ENCODE results near the gene STARD4.

The STARD4 gene

DNA sequence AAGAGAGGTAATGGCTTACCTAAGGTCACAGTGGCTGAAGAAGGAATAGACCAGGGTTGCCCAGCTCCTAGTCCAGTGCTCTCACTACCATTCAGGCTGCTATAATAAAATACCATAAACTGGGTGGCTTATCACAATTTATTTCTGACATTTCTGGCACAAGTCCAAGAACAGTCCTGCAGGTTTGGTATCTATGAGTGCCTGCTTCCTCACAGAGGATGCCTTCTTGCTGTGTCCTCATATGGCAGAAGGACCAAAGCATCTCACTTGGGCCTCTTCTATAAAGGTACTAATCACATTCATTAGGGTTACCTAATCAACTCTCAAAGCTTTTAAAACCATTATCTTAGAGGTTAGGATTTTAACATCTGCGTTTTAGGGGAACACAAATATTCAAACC is 17.2 kb downstream of the STARD4 start:
- Histone ChIP-seq H3K27ac (peak overlapping the region; percentile 67), H3K4me3 (ENCODE audit: low read depth, low read length) (no peak overlapping the region), H3K27me3 (ENCODE audit: insufficient read depth, low read depth, severe bottlenecking) (no peaks in the 10 kb centered on the region), H3K36me3 (peaks cover 16% of the 10 kb centered on the region), H3K9me3 (ENCODE audit: severe bottlenecking) (no peaks in the 10 kb centered on the region)
- no peak for DNase-seq
- TF ChIP-seq, protein P1, sequence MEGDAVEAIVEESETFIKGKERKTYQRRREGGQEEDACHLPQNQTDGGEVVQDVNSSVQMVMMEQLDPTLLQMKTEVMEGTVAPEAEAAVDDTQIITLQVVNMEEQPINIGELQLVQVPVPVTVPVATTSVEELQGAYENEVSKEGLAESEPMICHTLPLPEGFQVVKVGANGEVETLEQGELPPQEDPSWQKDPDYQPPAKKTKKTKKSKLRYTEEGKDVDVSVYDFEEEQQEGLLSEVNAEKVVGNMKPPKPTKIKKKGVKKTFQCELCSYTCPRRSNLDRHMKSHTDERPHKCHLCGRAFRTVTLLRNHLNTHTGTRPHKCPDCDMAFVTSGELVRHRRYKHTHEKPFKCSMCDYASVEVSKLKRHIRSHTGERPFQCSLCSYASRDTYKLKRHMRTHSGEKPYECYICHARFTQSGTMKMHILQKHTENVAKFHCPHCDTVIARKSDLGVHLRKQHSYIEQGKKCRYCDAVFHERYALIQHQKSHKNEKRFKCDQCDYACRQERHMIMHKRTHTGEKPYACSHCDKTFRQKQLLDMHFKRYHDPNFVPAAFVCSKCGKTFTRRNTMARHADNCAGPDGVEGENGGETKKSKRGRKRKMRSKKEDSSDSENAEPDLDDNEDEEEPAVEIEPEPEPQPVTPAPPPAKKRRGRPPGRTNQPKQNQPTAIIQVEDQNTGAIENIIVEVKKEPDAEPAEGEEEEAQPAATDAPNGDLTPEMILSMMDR (IDR thresholded peaks at IDR 0.05; ENCODE audit: low read depth, low read length) = no peak

DNA sequence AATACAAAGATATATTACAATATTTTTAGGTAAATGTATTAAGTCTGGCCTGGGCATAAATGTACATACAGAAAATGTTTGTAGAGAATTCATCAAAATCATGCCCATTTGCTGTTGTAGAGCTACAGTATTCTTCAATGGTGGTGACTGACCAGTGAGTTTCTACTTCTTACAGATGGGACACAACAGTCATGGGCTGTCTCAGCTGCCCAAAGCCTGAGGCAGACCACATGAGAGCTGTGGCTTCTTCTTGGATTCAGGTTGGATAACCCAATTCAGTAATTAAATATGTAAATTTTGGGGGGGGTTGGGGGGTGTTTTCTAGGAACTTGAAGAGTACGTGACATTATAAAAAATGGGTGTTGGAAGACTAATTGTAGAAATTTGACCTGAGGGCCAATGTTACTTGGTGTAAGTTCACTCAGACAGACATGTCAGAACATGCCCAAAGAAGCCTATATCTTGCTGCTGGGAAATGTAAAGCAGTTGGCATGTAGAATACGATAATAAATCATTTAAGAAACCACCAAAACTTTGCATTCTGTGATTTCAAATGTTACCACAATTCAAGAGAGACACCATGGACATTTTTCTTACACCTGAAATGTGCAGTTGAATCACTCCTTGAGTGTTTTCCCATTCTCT is 17.9 kb downstream of the STARD4 start:
- TF ChIP-seq, protein P1 (IDR thresholded peaks at IDR 0.05; ENCODE audit: low read depth, low read length) = no peak
- H3K36me3 ChIP-seq = peaks cover 11% of the 10 kb centered on the region
- H3K4me3 ChIP-seq (ENCODE audit: low read depth, low read length) = no peak overlapping the region
- no peaks in the 10 kb centered on the region for H3K9me3 ChIP-seq (ENCODE audit: severe bottlenecking)
- DNase-seq = no peak
- H3K27me3 ChIP-seq (ENCODE audit: insufficient read depth, low read depth, severe bottlenecking) = no peaks in the 10 kb centered on the region
- peak overlapping the region; percentile 67 for H3K27ac ChIP-seq

DNA sequence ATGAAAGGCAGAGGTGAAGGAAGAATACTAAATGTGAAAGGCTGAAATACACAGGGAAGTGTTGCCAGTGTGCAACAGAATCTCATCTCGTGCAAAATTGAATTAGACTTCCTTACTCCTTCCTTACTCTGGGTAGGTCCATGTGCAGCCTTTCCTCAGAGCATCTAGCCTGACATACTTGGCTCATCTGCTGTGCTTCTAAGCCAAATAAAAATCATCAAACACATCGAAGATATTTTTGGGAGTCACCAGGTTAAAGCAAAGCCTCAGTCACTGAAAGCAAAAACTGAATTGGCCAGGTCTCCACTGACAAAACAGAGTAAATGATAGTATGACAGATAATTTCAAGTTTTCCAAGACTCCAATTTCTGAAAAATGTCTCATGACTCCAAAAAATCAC is 19.3 kb downstream of the STARD4 start:
- Histone ChIP-seq H3K36me3 (peaks cover 5% of the 10 kb centered on the region), H3K27ac (no peak overlapping the region), H3K4me3 (ENCODE audit: low read depth, low read length) (no peak overlapping the region), H3K27me3 (ENCODE audit: insufficient read depth, low read depth, severe bottlenecking) (no peaks in the 10 kb centered on the region), H3K9me3 (ENCODE audit: severe bottlenecking) (no peaks in the 10 kb centered on the region)
- no peak for DNase-seq
- TF ChIP-seq, protein P1 (IDR thresholded peaks at IDR 0.05; ENCODE audit: low read depth, low read length) = no peak

DNA sequence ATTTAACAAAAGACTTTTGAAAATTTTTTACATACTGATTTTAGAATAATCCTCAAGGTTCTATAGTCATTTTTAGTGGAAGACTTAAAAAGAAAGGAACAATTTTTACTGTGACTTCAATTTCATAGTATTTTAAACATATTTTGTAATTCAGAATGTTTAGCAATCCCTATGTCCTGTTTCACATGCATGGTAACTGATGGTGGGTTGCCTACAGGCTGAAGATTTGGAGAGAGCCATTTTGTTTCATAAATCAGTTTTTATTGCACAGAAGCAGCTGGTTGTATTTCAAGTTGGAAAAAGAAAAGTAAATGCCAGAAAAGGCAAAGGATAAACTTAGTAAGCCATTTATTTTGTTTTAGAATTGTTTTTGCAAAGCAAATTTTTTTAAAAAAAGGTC is 24.0 kb downstream of the STARD4 start:
- Histone ChIP-seq H3K27ac (no peak overlapping the region), H3K36me3 (no peaks in the 10 kb centered on the region), H3K9me3 (ENCODE audit: severe bottlenecking) (no peaks in the 10 kb centered on the region), H3K4me3 (ENCODE audit: low read depth, low read length) (no peak overlapping the region), H3K27me3 (ENCODE audit: insufficient read depth, low read depth, severe bottlenecking) (no peaks in the 10 kb centered on the region)
- no peak for DNase-seq
- TF ChIP-seq, protein P1 (IDR thresholded peaks at IDR 0.05; ENCODE audit: low read depth, low read length) = no peak

DNA sequence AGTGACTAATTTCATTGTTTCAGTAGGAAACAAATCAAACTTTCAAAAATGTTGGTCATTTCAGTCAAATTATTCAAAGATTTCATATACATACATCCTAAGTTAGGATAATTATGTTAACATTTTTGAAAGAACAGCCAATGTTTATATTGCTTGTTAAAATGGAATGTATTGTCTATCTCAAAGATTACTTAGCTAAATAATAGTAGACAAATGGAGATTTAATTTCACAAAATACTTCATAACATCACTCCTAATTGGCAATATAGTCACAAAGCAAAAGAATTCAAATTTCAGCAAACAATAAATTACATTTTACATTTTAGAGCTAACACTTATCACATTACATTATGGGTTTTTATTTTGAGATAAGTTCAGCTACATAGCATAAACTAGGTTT is 25.4 kb downstream of the STARD4 start:
- H3K27ac ChIP-seq = no peak overlapping the region
- no peak for DNase-seq
- H3K9me3 ChIP-seq (ENCODE audit: severe bottlenecking) = no peaks in the 10 kb centered on the region
- TF ChIP-seq, protein P1 (IDR thresholded peaks at IDR 0.05; ENCODE audit: low read depth, low read length) = no peak
- H3K4me3 ChIP-seq (ENCODE audit: low read depth, low read length) = no peak overlapping the region
- no peaks in the 10 kb centered on the region for H3K36me3 ChIP-seq
- H3K27me3 ChIP-seq (ENCODE audit: insufficient read depth, low read depth, severe bottlenecking) = no peaks in the 10 kb centered on the region

DNA sequence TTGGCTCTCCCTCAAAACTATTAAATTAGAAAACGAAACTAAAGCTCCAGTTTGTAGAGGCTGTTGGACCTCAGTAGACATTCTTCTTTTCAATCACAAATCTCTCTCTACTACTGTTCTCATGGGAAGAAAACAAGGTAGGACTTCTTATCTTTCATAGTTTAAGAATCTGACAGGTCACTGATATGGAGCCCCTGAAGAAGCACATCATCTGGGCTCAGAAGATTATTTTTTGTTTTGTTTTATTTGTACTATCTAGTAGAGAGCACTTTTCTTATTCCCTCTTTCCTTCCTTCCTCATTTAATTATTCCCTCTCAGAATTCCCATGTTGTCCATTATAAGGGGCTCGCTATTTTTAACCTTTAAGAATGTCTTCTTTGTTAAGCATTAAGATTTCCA is 26.3 kb downstream of the STARD4 start:
- no peaks in the 10 kb centered on the region for H3K9me3 ChIP-seq (ENCODE audit: severe bottlenecking)
- TF ChIP-seq, protein P1 (IDR thresholded peaks at IDR 0.05; ENCODE audit: low read depth, low read length) = no peak
- H3K36me3 ChIP-seq = no peaks in the 10 kb centered on the region
- no peak for DNase-seq
- H3K4me3 ChIP-seq (ENCODE audit: low read depth, low read length) = no peak overlapping the region
- no peak overlapping the region for H3K27ac ChIP-seq
- H3K27me3 ChIP-seq (ENCODE audit: insufficient read depth, low read depth, severe bottlenecking) = no peaks in the 10 kb centered on the region
